HK-2 (cell line): ENCODE data around the gene MORN2.

Experiments
- DNase-seq: peaks from one replicate; pipeline ENCODE4 v3.0.0-alpha.2; 2018; ENCODE audit not compliant: unreplicated experiment

MORN2 gene

DNA sequence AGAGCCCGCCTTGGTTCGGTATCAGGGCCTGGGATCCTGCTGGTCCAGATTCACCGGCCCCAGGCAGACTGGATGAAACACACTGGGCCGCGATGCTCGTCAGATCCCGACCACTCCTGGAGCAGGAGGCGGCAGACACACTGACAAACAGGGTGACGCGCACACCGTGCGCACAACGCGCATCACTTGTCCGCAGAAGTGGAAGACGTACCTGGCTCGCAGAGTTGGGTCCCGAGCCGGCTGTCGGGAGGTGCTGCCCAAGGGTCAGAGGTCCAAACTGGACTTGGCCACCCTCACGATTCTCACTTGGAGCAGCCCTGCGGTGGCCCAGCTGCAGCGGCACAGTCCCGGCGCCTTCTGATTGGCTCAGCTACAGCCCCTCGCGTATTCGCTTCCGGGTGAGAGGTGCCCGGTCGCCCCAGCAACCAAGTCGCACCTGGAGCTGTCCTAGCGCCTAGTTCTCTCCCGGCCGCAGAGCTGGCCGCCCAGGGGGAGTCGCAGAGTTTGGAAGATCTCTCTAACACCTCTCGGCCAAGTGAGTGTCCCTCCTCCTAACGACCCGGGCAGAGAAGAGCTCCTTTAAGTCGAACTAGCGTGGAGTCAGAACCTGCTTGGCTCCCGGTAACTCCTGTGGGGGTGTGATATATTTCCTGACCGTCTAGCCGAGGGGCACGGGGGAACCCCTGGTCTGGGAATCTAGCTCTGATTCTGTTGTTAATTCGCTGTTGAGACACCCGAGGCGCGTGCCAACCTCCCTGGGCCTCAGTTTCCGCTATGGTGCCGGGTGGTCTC is at the start of gene MORN2, which contains the start of gene DHX57:
MORN2 (plus strand) TSS at position 401 of the 792 bp plus-strand sequence.
DHX57 (minus strand) TSS at position 359 of the 792 bp plus-strand sequence. CDS start 7,529 bp downstream, outside the sequence.
- DNase-seq = peak; percentile 84

DNA sequence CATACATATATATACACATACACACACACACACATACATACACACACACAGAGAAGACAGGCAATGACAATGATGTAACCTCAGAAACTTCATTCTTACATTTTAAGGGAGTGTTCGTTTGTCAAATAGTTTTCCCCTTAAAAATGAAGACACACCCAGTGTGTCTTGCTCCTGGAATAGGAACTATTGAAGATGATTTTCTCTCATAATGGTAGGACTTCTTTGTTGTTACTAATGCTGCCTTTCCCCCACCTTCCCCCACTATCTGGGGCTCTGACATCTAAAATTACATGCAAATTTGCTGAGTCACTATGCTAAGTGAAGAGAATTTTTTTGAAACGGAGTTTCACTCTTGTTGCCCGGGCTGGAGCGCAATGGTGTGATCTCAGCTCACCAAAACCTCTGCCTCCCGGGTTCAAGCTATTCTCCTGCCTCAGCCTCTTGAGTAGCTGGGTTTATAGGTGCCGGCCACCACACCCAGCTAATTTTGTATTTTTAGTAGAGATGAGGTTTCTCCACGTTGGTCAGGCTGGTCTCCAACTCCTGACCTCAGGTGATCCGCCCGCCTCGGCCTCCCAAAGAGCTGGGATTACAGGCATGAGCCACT is 48.1 kb upstream of the MORN2 start:
- peak; percentile 1 for DNase-seq

DNA sequence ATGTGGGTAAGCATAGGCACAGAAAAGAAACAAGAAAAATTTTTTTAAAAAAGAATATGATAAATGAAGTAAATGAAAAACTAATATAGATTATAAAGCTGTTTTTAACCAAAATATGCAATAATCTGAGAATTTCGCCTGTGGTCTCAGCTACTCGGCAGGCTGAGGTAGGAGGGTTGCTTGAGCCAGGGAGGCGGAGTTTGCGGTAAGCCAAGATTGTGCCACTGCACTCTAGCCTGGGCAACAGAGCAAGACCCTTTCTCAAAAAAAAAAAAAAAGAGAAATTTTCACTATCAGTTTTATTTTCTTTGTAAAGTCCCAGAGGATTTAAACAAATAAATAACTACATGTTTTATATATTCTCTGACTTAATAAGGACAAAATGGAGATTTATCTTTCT is 47.3 kb upstream of the MORN2 start:
- no peak for DNase-seq

GRCh38 chr2:38829971-38830370 is 45.8 kb upstream of the MORN2 start:
- no peak for DNase-seq

GRCh38 chr2:38830526-38831159 is 45.1 kb upstream of the MORN2 start:
- no peak for DNase-seq

- no peak for DNase-seq
Observed at GRCh38 chr2:38835015-38835601, 40.7 kb upstream of the MORN2 start.

GRCh38 chr2:38835990-38836389 is 39.8 kb upstream of the MORN2 start:
- no peak for DNase-seq

- DNase-seq = peak; percentile 16
Observed at GRCh38 chr2:38836791-38837190, 39.0 kb upstream of the MORN2 start.

DNA sequence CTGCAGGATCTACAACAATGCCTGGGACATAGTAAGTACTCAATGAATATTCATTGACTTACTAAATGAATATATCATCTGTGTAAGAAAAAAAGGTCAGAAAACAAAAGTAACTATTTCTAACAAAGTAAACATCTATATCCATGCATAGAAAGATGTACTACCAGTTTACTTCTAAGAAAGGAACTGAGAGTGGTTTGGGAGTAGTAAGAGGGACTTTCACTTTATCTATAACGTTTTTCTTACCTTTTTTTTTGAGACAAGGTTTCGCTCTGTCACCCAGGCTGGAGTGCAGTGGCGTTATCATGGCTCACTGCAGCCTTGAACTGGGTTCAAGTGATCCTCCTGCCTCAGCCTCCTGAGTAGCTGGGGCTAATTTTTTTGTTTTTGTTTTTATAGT is 25.7 kb upstream of the MORN2 start:
- DNase-seq = no peak

DNA sequence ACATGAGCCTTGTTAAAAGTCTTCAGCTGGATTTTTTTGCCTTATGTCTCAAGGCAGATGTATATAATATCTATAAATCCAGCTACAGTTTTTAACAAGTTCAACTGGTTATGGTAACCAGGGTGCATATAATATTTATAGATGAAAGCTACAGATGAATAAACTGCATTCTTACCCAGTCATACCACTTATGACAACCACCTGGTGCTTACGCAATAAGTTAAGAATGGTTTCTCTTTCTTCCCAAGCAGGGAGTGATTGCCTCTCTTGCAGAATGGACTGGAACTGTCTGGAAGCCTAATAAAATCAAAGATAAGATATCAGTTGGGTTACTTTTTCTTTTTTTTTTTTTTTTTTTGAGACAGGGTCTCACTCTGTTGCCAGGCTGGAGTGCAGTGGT is 19.6 kb upstream of the MORN2 start:
- no peak for DNase-seq

DNA sequence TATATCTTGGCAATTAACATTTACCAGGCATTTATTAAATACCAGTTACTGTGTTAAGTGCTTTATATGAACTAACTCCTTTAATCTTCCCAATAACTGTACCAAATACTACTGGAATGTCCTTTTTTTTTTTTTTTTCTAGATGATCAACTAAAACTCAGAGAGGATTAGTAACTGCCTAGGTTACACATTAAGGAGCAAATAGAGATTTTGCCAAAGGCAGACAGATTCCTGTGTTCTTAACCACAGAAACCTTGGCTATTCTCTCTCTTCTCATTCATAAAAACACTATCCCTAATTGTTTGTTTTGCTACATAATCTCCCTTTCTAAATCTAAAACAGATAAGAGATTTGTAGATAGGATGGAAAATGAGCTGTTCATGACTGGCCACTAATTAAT is 13.3 kb upstream of the MORN2 start:
- no peak for DNase-seq

DNA sequence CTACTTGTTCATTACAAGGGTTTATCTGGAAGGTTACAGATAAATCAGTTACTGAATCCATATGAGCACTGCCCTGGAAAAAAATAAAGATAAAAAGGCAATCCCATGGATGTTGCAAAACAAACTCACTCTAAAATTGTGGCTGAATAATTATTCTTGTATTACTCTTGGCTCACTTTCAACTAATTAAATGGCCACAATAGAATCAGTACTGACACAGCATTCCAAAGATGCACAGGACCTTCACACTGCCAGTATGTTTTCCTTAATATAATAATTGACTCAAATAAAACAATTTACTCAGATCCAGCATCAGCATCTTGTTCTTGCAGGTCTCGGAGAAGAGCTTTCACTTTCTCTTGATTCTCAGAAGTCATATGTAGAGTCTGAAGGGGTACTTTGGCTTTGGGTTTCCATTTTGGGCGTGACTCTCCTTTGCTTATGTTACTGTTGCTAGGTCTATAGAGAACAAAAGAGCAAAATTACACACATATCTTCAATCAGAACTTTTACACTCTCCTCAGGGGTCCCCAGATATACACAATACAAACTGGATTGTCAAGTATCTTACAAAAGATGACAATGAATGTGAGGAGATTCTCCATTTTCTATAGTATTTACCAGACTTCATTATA is 12.6 kb upstream of the MORN2 start:
- DNase-seq = no peak

DNA sequence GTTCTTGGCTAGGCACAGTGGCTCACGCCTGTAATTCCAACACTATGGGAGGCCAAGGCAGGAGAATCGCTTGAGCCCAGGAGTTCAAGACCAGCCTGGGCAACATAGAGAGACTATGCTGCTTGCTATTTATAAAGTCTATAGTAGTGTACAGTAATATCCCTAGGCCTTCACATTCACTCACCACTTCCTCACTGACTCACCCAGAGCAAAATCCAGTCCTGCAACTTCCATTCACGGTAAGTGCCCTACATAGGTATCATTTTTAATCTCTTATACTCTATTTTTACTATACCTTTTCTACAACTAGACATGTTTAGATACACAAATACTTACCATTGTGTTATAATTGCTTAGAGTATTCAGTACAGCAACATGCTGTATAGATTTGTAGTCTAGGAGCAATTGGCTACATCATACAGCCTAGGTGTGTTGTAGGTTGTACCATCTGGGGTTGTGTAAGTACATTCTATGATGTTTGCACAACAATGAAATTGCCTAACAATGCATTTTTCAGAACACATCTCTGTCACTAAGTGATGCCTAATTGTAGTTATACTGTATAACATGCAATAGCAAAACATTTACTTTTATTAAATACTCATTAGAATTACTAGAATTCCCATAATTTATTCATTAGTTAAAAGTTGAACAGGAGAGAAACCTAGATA is 8.9 kb upstream of the MORN2 start:
- DNase-seq = no peak

GRCh38 chr2:38871432-38871831 is 4.3 kb upstream of the MORN2 start:
- DNase-seq = no peak

- no peak for DNase-seq
Observed at GRCh38 chr2:38873763-38874162, 2.0 kb upstream of the MORN2 start.

DNA sequence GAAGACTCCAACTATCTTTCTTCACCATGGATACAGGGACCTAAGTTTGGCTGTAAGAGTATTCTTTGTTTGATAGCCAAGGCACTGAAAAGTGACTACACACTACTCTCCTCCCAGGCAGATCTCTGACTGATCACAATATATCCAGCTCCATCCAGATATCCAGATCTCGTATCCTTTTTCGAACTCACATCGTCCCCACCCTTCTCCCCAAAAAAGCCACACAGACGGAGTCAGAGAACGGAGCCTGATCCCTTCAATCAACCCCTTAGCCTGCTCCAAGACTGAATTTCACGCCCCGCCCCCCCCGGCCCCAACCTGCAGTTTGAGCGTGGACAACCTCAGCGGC is 575 bp upstream of the MORN2 start:
- DNase-seq = no peak

GRCh38 chr2:38876407-38876806 is 631 bp downstream of the MORN2 start:
- peak; percentile 3 for DNase-seq

DNA sequence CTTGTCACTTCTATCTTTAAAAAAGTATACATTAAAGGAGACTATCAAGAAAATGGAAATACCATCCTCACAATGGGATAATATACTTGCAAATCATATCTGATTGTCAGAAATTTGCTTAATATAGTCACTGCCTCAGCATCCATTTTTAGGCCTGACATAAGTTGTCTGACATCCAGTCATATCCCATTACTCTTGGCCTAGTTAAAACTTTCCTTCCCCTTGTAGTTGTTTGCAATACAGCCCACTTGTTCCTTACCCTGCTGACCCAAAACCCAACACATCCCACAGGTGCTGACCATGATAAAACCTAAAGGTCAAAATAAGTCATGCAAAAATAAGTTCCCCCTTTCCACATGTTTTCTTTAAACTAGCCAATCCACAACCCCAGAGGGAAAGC is 10.3 kb downstream of the MORN2 start:
- no peak for DNase-seq

DNA sequence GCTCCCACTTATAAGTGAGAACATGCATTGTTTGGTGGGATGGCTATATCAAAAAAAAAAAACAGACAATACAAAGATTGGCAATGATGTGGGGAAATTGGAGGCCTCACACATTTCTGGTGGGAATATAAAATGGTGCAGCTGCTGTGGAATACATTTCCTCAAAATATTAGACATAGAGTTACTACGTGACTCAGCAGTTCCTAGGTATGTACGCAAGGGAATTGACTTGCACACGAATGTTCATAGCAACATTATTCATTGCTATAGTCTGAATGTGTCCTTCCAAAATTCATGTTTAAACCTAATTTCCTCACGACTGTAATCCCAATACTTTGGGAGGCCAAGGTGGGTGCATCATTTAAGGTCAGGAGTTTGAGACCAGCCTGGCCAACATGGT is 11.6 kb downstream of the MORN2 start:
- no peak for DNase-seq

DNA sequence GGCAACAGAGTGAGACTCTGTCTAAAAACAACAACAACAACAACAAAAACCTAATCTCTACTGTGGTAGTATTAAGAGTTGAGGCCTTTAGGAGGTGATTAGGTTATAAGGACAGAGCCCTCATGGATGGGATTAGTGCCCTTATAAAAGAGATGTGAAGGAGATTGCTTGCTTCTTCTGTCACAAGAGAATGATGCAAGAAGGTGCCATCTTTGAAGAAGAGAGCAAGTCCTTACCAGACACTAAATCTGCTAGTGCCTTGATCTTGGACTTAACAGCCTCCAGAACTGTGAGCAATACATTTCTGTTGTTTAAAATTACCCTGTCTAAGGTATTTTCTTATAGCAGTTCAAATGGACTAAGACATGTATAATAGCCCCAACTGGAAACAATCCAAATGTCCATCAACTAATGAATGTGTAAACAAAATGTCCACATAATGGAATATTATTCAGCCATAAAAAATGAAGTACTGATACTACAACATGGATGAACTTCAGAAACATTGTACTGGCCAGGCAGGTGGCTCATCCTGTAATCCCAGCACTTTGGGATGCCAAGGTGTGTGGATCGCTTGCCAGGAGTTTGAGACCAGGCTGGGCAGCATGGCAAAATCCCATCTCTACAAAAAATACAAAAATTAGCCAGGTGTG is 12.3 kb downstream of the MORN2 start:
- DNase-seq = no peak

- no peak for DNase-seq
Observed at GRCh38 chr2:38889045-38889444, 13.3 kb downstream of the MORN2 start.
